ENCODE measurements around the gene SGPP2. TPM values are rescaled to one million over a fixed set of nuclear protein-coding genes. Genes with fewer than 3 reads are reported as not detected.
A peak's percentile ranks its signal among the peaks of the same experiment; 100 is the strongest.

The SGPP2 gene
- total RNA-seq, 2 experiments from 2014 or later = 2.7 to 3.1 TPM

- Mint-ChIP-seq H3K27me3 (no peaks in the 10 kb centered on the region), H3K27ac (no peak overlapping the region), H3K4me3 (no peak overlapping the region), H3K4me1 (no peaks in the 10 kb centered on the region), H3K9me3 (peaks cover 7% of the 10 kb centered on the region), H3K36me3 (ENCODE audit: low read depth) (no peaks in the 10 kb centered on the region)
- ChIA-PET CTCF (no interaction called here), POLR2A (interaction anchor here (0.6 kb wide), 1 partner anchor 61 kb away, joined by 3 read pairs; no protein-coding TSS in a partner anchor)
- DNase-seq = no peak
Observed at GRCh38 chr2:222413295-222413911, 10.9 kb upstream of the SGPP2 start.

- Mint-ChIP-seq H3K27me3 (peaks cover 18% of the 10 kb centered on the region), H3K4me1 (peaks cover 8% of the 10 kb centered on the region), H3K27ac (no peak overlapping the region), H3K9me3 (peaks cover 2% of the 10 kb centered on the region), H3K36me3 (ENCODE audit: low read depth) (peaks cover under 1% of the 10 kb centered on the region), H3K4me3 (no peak overlapping the region)
- ChIA-PET POLR2A (no interaction called here), CTCF (no interaction called here)
- no peak for DNase-seq
Observed at GRCh38 chr2:222418739-222419138, 5.6 kb upstream of the SGPP2 start.

GRCh38 chr2:222420508-222420907 lies 3.8 kb upstream of the SGPP2 start:
- DNase-seq = no peak
- Mint-ChIP-seq H3K4me3 (no peak overlapping the region), H3K27ac (no peak overlapping the region), H3K9me3 (no peaks in the 10 kb centered on the region), H3K27me3 (peaks cover 28% of the 10 kb centered on the region), H3K36me3 (ENCODE audit: low read depth) (peaks cover 2% of the 10 kb centered on the region), H3K4me1 (peaks cover 18% of the 10 kb centered on the region)
- ChIA-PET CTCF (interaction anchor here (1.3 to 1.4 kb wide), 2 partner anchors 15 to 103 kb away, joined by 3 to 4 read pairs; no protein-coding TSS in a partner anchor), POLR2A (no interaction called here)

- Mint-ChIP-seq H3K4me1 (peaks cover 27% of the 10 kb centered on the region), H3K9me3 (no peaks in the 10 kb centered on the region), H3K27me3 (peaks cover 33% of the 10 kb centered on the region), H3K4me3 (no peak overlapping the region), H3K36me3 (ENCODE audit: low read depth) (peaks cover 2% of the 10 kb centered on the region), H3K27ac (no peak overlapping the region)
- ChIA-PET CTCF (interaction anchor here (1.3 kb wide), 1 partner anchor 16 kb away, joined by 3 read pairs; no protein-coding TSS in a partner anchor), POLR2A (no interaction called here)
- DNase-seq = no peak
Observed at GRCh38 chr2:222421626-222422025, 2.7 kb upstream of the SGPP2 start.

- no peak for DNase-seq
- peaks cover 33% of the 10 kb centered on the region for H3K27me3 Mint-ChIP-seq
- no peak overlapping the region for H3K27ac Mint-ChIP-seq
- ChIA-PET POLR2A (no interaction called here), CTCF (no interaction called here)
- H3K4me1 Mint-ChIP-seq = peaks cover 41% of the 10 kb centered on the region
- peak overlapping the region; percentile 78 for H3K4me3 Mint-ChIP-seq
- peaks cover 2% of the 10 kb centered on the region for H3K36me3 Mint-ChIP-seq (ENCODE audit: low read depth)
- no peaks in the 10 kb centered on the region for H3K9me3 Mint-ChIP-seq
Observed at GRCh38 chr2:222423186-222423585, 1.2 kb upstream of the SGPP2 start.

- ChIA-PET CTCF (no interaction called here), POLR2A (no interaction called here)
- peaks cover 2% of the 10 kb centered on the region for H3K36me3 Mint-ChIP-seq (ENCODE audit: low read depth)
- peaks cover 43% of the 10 kb centered on the region for H3K4me1 Mint-ChIP-seq
- peak; percentile 28 for DNase-seq
- no peaks in the 10 kb centered on the region for H3K9me3 Mint-ChIP-seq
- H3K27ac Mint-ChIP-seq = peak overlapping the region; percentile 5
- peaks cover 33% of the 10 kb centered on the region for H3K27me3 Mint-ChIP-seq
- H3K4me3 Mint-ChIP-seq = peak overlapping the region; percentile 78
Observed at GRCh38 chr2:222423632-222424275, 589 bp upstream of the SGPP2 start.

- Mint-ChIP-seq H3K27ac (peak overlapping the region; percentile 62), H3K36me3 (ENCODE audit: low read depth) (peaks cover 9% of the 10 kb centered on the region), H3K9me3 (peaks cover 10% of the 10 kb centered on the region), H3K4me1 (peaks cover 43% of the 10 kb centered on the region), H3K27me3 (peaks cover 33% of the 10 kb centered on the region), H3K4me3 (peak overlapping the region; percentile 85)
- CTCF ChIA-PET = interaction anchor here (1.5 kb wide), 1 partner anchor 107 kb away, joined by 6 read pairs; no protein-coding TSS in a partner anchor
- POLR2A ChIA-PET = no interaction called here
- peak; percentile 28 for DNase-seq
Observed at GRCh38 chr2:222424729-222425671, 657 bp downstream of the SGPP2 start.

GRCh38 chr2:222427646-222428301 lies 3.4 kb downstream of the SGPP2 start:
- no peak for DNase-seq
- peaks cover 46% of the 10 kb centered on the region for H3K4me1 Mint-ChIP-seq
- ChIA-PET CTCF (no interaction called here), POLR2A (no interaction called here)
- H3K4me3 Mint-ChIP-seq = peak overlapping the region; percentile 29
- H3K36me3 Mint-ChIP-seq (ENCODE audit: low read depth) = peaks cover 9% of the 10 kb centered on the region
- H3K9me3 Mint-ChIP-seq = peaks cover 11% of the 10 kb centered on the region
- peaks cover 25% of the 10 kb centered on the region for H3K27me3 Mint-ChIP-seq
- peak overlapping the region; percentile 81 for H3K27ac Mint-ChIP-seq

GRCh38 chr2:222430071-222430470 lies 5.7 kb downstream of the SGPP2 start:
- ChIA-PET POLR2A (no interaction called here), CTCF (no interaction called here)
- Mint-ChIP-seq H3K27me3 (peaks cover 10% of the 10 kb centered on the region), H3K4me1 (peaks cover 35% of the 10 kb centered on the region), H3K36me3 (ENCODE audit: low read depth) (peaks cover 7% of the 10 kb centered on the region), H3K4me3 (no peak overlapping the region), H3K9me3 (peaks cover 11% of the 10 kb centered on the region), H3K27ac (no peak overlapping the region)
- no peak for DNase-seq

- no peak for DNase-seq
- Mint-ChIP-seq H3K9me3 (peaks cover 11% of the 10 kb centered on the region), H3K27ac (no peak overlapping the region), H3K4me1 (peaks cover 28% of the 10 kb centered on the region), H3K36me3 (ENCODE audit: low read depth) (peaks cover 7% of the 10 kb centered on the region), H3K27me3 (peaks cover 4% of the 10 kb centered on the region), H3K4me3 (no peak overlapping the region)
- CTCF ChIA-PET = no interaction called here
- POLR2A ChIA-PET = no interaction called here
Observed at GRCh38 chr2:222430681-222431080, 6.3 kb downstream of the SGPP2 start.

GRCh38 chr2:222431869-222432268 lies 7.5 kb downstream of the SGPP2 start:
- H3K9me3 Mint-ChIP-seq = peaks cover 11% of the 10 kb centered on the region
- no peak for DNase-seq
- no peak overlapping the region for H3K27ac Mint-ChIP-seq
- no peak overlapping the region for H3K4me3 Mint-ChIP-seq
- POLR2A ChIA-PET = no interaction called here
- H3K4me1 Mint-ChIP-seq = peaks cover 18% of the 10 kb centered on the region
- CTCF ChIA-PET = no interaction called here
- H3K27me3 Mint-ChIP-seq = no peaks in the 10 kb centered on the region
- H3K36me3 Mint-ChIP-seq (ENCODE audit: low read depth) = peaks cover 7% of the 10 kb centered on the region

GRCh38 chr2:222433332-222434173 lies 9.2 kb downstream of the SGPP2 start:
- Mint-ChIP-seq H3K27me3 (no peaks in the 10 kb centered on the region), H3K4me3 (no peak overlapping the region), H3K36me3 (ENCODE audit: low read depth) (peaks cover 7% of the 10 kb centered on the region), H3K27ac (no peak overlapping the region), H3K4me1 (peaks cover 5% of the 10 kb centered on the region), H3K9me3 (peaks cover 17% of the 10 kb centered on the region)
- ChIA-PET POLR2A (no interaction called here), CTCF (no interaction called here)
- DNase-seq = no peak

Measured in activated CD4-positive, alpha-beta memory T cell treated with anti-CD3 and anti-CD28 coated beads, Interleukin-2, amount 10 ng/mL, durations not matched to agents 7 days and 5 days (primary cell).